ENCODE results near the gene TMEM218.

- TF ChIP-seq CTCF (IDR thresholded peaks at IDR 0.05) (no peak), POLR2AphosphoS5 (IDR thresholded peaks at IDR 0.05) (no peak), POLR2A (IDR thresholded peaks at IDR 0.05) (no peak), EP300 (IDR thresholded peaks at IDR 0.05; ENCODE audit: low read depth) (no peak)
Observed at GRCh38 chr11:125069796-125070195, 41.6 kb downstream of the TMEM218 start.

Measured in transverse colon (tissue), 4 donors.